RWPE1 (cell line): ENCODE data around the gene DCAF7.
A peak's percentile ranks its signal among the peaks of the same experiment; 100 is the strongest.

Experiments
- CTCF ChIA-PET: fragments of 350-600 bp; sonication (Branson Sonifier 250); formaldehyde crosslinking; extraction: SDS; loops from one replicate; lab custom pipeline; 2021; lab: Yijun Ruan, JAX
- POLR2A ChIA-PET: fragments of 400-600 bp; formaldehyde crosslinking; extraction: SDS; loops from one replicate; lab custom pipeline; 2020; ENCODE audit warnings: antibody characterized with exemption; ENCODE audit not compliant: low non-redundant PET; lab: Yijun Ruan, JAX
- DNase-seq: peaks from one replicate; pipeline ENCODE4 v3.0.0; 2012; ENCODE audit warnings: low spot score
- H3K27ac ChIP-seq: fragments of 450-650 bp; 2 replicates; pipeline ENCODE4 v1.5.1; 2017
- TF ChIP-seq, protein P1 (sequence below): fragments of 450-650 bp; conservative IDR thresholded peaks from 2 replicates; pipeline ENCODE4 v1.5.1; 2017; ENCODE audit warnings: low read depth, mild to moderate bottlenecking

The DCAF7 gene

GRCh38 chr17:63543822-63544420 lies 6.4 kb upstream of the DCAF7 start:
- DNase-seq, result no peak
- H3K27ac ChIP-seq, result no peak overlapping the region
- TF ChIP-seq, protein P1, sequence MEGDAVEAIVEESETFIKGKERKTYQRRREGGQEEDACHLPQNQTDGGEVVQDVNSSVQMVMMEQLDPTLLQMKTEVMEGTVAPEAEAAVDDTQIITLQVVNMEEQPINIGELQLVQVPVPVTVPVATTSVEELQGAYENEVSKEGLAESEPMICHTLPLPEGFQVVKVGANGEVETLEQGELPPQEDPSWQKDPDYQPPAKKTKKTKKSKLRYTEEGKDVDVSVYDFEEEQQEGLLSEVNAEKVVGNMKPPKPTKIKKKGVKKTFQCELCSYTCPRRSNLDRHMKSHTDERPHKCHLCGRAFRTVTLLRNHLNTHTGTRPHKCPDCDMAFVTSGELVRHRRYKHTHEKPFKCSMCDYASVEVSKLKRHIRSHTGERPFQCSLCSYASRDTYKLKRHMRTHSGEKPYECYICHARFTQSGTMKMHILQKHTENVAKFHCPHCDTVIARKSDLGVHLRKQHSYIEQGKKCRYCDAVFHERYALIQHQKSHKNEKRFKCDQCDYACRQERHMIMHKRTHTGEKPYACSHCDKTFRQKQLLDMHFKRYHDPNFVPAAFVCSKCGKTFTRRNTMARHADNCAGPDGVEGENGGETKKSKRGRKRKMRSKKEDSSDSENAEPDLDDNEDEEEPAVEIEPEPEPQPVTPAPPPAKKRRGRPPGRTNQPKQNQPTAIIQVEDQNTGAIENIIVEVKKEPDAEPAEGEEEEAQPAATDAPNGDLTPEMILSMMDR, result no peak
- ChIA-PET CTCF (interaction anchor here (0.6 to 1.3 kb wide), 4 partner anchors 65 to 118 kb away, joined by 3 to 4 read pairs (median 4); no protein-coding TSS in a partner anchor), POLR2A (no interaction called here)

GRCh38 chr17:63544467-63545301 lies 5.6 kb upstream of the DCAF7 start:
- POLR2A ChIA-PET, result no interaction called here
- H3K27ac ChIP-seq, result no peak overlapping the region
- CTCF ChIA-PET, result interaction anchor here (0.8 to 1.3 kb wide), 4 partner anchors 55 to 119 kb away, joined by 3 to 6 read pairs (median 4); no protein-coding TSS in a partner anchor

GRCh38 chr17:63546308-63547082 lies 3.8 kb upstream of the DCAF7 start:
- no peak for DNase-seq
- ChIA-PET POLR2A (no interaction called here), CTCF (no interaction called here)
- TF ChIP-seq, protein P1, result no peak
- 0 out of 2 replicates have a peak overlapping the region, but pooled peaks have one; percentile 6 for H3K27ac ChIP-seq

More at GRCh38 chr17:63544467-63545301, 5.6 kb upstream of the DCAF7 start:
- DNase-seq, result no peak
- TF ChIP-seq, protein P1, result no peak

DNA sequence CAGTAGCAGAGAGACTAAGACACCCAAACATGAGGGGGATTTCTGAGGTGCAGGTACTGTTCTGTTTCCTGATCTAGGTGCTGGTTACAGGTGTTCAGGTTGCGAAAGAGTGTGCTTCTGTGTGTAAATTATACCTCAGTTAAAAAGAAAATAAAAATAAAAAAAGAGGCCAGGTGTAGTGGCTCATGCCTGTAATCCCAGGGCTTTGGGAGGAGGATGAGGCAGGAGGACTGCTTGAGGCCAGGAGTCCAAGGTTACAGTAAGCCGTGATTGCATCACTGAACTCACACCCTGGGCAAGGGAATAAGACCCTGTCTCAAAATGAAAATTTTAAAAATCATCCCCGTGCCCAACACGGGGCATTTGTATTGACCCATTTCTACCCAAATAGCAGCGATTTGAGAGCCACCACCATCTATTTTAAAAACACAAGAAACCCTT lies 3.2 kb upstream of the DCAF7 start:
- TF ChIP-seq, protein P1, result no peak
- ChIA-PET CTCF (no interaction called here), POLR2A (no interaction called here)
- no peak overlapping the region for H3K27ac ChIP-seq
- DNase-seq, result no peak

GRCh38 chr17:63549289-63549945 lies 860 bp upstream of the DCAF7 start:
- H3K27ac ChIP-seq, result peak overlapping the region; percentile 94
- ChIA-PET CTCF (interaction anchor here (0.5 to 1.1 kb wide), 5 partner anchors 11 to 577 kb away, joined by 3 to 5 read pairs (median 4); no protein-coding TSS in a partner anchor), POLR2A (no interaction called here)
- DNase-seq, result no peak
- TF ChIP-seq, protein P1, result no peak
